K562 (cell line): ENCODE results near the gene KIAA0319L.

Experiments
- ELF1 ChIP-seq: fragments of 200-800 bp; sonication (Bioruptor generic); IDR thresholded peaks from 2 replicates; pipeline ENCODE4 v1.6.1; 2016; ENCODE audit warnings: missing genetic modification characterization, missing compliant biosample characterization
- LARP7 ChIP-seq: fragments of 450-650 bp; IDR thresholded peaks from 2 replicates; pipeline ENCODE4 v1.6.1; 2016
- SIN3A ChIP-seq, 2 experiments: fragments of 150-350 bp in 1 of 2; IDR thresholded peaks; 2 replicates each; pipeline ENCODE4 v1.6.1; 2011 to 2016; ENCODE audit warnings: borderline replicate concordance in 2 of 2, low read depth in 2 of 2, low read length in 2 of 2, mild to moderate bottlenecking in 2 of 2, moderate library complexity in 2 of 2; ENCODE audit not compliant: control insufficient read depth in 1 of 2
- TF ChIP-seq, protein P1 (sequence below), 3 experiments: IDR thresholded peaks in 2 of 3; conservative IDR thresholded peaks in 1 of 3; 2 replicates each; pipeline ENCODE4 v1.5.1; 2011 to 2012; ENCODE audit warnings: low read length in 3 of 3, mild to moderate bottlenecking in 3 of 3, control low read depth in 2 of 3, improper control_type of control experiment in 1 of 3, inconsistent platforms in 1 of 3, low read depth in 1 of 3, mixed read lengths in 1 of 3, moderate library complexity in 1 of 3; ENCODE audit not compliant: insufficient read depth in 2 of 3

GRCh38 chr1:35569936-35570335 is 12.7 kb upstream of the KIAA0319L start:
- TF ChIP-seq, protein P1, sequence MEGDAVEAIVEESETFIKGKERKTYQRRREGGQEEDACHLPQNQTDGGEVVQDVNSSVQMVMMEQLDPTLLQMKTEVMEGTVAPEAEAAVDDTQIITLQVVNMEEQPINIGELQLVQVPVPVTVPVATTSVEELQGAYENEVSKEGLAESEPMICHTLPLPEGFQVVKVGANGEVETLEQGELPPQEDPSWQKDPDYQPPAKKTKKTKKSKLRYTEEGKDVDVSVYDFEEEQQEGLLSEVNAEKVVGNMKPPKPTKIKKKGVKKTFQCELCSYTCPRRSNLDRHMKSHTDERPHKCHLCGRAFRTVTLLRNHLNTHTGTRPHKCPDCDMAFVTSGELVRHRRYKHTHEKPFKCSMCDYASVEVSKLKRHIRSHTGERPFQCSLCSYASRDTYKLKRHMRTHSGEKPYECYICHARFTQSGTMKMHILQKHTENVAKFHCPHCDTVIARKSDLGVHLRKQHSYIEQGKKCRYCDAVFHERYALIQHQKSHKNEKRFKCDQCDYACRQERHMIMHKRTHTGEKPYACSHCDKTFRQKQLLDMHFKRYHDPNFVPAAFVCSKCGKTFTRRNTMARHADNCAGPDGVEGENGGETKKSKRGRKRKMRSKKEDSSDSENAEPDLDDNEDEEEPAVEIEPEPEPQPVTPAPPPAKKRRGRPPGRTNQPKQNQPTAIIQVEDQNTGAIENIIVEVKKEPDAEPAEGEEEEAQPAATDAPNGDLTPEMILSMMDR (IDR thresholded peaks at IDR 0.05 in 2 of 3, conservative IDR thresholded peaks at IDR 0.05 in 1 of 3; ENCODE audit: insufficient read depth in 2 of 3, low read depth in 1 of 3, low read length in 3 of 3), result no peak
- TF ChIP-seq SIN3A (IDR thresholded peaks at IDR 0.05; ENCODE audit: borderline replicate concordance in 2 of 2, control insufficient read depth in 1 of 2, low read depth in 2 of 2, low read length in 2 of 2) (no peak), LARP7 (no peak), ELF1 (tag) (no peak)
